Stomach smooth muscle (tissue), 2 donors: ENCODE data around the gene PCDHGA4.
A peak's percentile ranks its signal among the peaks of the same experiment; 100 is the strongest.
"Not testable (repeated sequence)": the region's sequence is repeated elsewhere in the genome, so short reads cannot be mapped to it uniquely, and the experiment has no call there.

ENCODE experiments used
- H3K27ac ChIP-seq: one replicate; pipeline ENCODE4 v1.7.0; 2013; ENCODE audit warnings: mild to moderate bottlenecking, low read length, inconsistent platforms
- H3K27me3 ChIP-seq, 2 donors: one replicate each; pipeline ENCODE4 v1.7.0; 2013; ENCODE audit warnings: low read length in 2 of 2; ENCODE audit not compliant: insufficient read depth in 2 of 2, control insufficient read depth in 1 of 2
- H3K36me3 ChIP-seq, 2 donors: one replicate each; pipeline ENCODE4 v1.7.0; 2013; ENCODE audit warnings: low read length in 2 of 2; ENCODE audit not compliant: control insufficient read depth in 2 of 2, insufficient read depth in 2 of 2
- H3K4me1 ChIP-seq: one replicate; pipeline ENCODE4 v1.7.0; 2013; ENCODE audit warnings: low read length; ENCODE audit not compliant: control insufficient read depth, insufficient read depth
- H3K4me3 ChIP-seq, 2 donors: one replicate each; pipeline ENCODE4 v1.7.0; 2013; ENCODE audit warnings: low read length in 2 of 2
- H3K9ac ChIP-seq, 2 donors: one replicate each; pipeline ENCODE4 v1.7.0; 2013; ENCODE audit warnings: low read length in 2 of 2, mild to moderate bottlenecking in 1 of 2
- H3K9me3 ChIP-seq, 2 donors: one replicate each; pipeline ENCODE4 v1.7.0; 2013; ENCODE audit warnings: low read length in 2 of 2; ENCODE audit not compliant: control insufficient read depth in 2 of 2
- donor health status: healthy.
- donor health status: Pancreatic carcinoma.

The PCDHGA4 gene

GRCh38 chr5:141366016-141366896 is 11.4 kb downstream of the PCDHGA4 start:
- peak overlapping the region; percentile 22 to 46 for H3K4me3 ChIP-seq
- peaks cover 35 to 60% of the 10 kb centered on the region in 2 donors for H3K9me3 ChIP-seq
- no peaks in the 10 kb centered on the region for H3K27me3 ChIP-seq
- no peak overlapping the region for H3K27ac ChIP-seq
- H3K4me1 ChIP-seq, result no peaks in the 10 kb centered on the region
- H3K36me3 ChIP-seq, result no peaks in the 10 kb centered on the region
- no peak overlapping the region for H3K9ac ChIP-seq

GRCh38 chr5:141369994-141370848 is 15.4 kb downstream of the PCDHGA4 start, which contains the start of gene PCDHGB3:
PCDHGB3 (plus strand) TSS chr5:141370242; CDS start chr5:141370395, 153 bp downstream.
- peak within 1 kb of the TSS; percentile 47 to 57 for H3K4me3 ChIP-seq
- H3K9ac ChIP-seq, result no peak within 1 kb of the TSS
- H3K9me3 ChIP-seq, result peaks cover 45 to 70% of the 10 kb centered on the region in 2 donors
- H3K27me3 ChIP-seq, result no peaks in the 10 kb centered on the region
- no peak within 1 kb of the TSS for H3K27ac ChIP-seq
- H3K36me3 ChIP-seq, result peaks cover 0 to 2% of the 10 kb centered on the region in 2 donors
- peaks cover 4% of the 10 kb centered on the region for H3K4me1 ChIP-seq

GRCh38 chr5:141371572-141372475 is 17.0 kb downstream of the PCDHGA4 start:
- Histone ChIP-seq H3K4me3 (peak overlapping the region; percentile 36 to 47), H3K36me3 (peaks cover 0 to 2% of the 10 kb centered on the region in 2 donors), H3K9ac (no peak overlapping the region), H3K27ac (no peak overlapping the region), H3K27me3 (no peaks in the 10 kb centered on the region), H3K4me1 (peaks cover 4% of the 10 kb centered on the region), H3K9me3 (peaks cover 41 to 70% of the 10 kb centered on the region in 2 donors)

- peaks cover 4% of the 10 kb centered on the region for H3K4me1 ChIP-seq
- no peak within 1 kb of the TSS for H3K27ac ChIP-seq
- peak within 1 kb of the TSS; percentile 31 to 65 for H3K4me3 ChIP-seq
- H3K9me3 ChIP-seq, result peaks cover 40 to 77% of the 10 kb centered on the region in 2 donors
- H3K36me3 ChIP-seq, result peaks cover 0 to 2% of the 10 kb centered on the region in 2 donors
- H3K9ac ChIP-seq, result no peak within 1 kb of the TSS
- H3K27me3 ChIP-seq, result no peaks in the 10 kb centered on the region
These were observed 19.0 kb downstream of the PCDHGA4 start, which contains the start of gene PCDHGA6 for GRCh38 chr5:141373673-141374317. PCDHGA6 (plus strand) TSS chr5:141373891; CDS start chr5:141374084, 193 bp downstream.

- no peaks in the 10 kb centered on the region for H3K27me3 ChIP-seq
- H3K9me3 ChIP-seq, result peaks cover 38 to 76% of the 10 kb centered on the region in 2 donors
- H3K27ac ChIP-seq, result no peak overlapping the region
- H3K9ac ChIP-seq, result no peak overlapping the region
- peaks cover 4% of the 10 kb centered on the region for H3K4me1 ChIP-seq
- peaks cover 0 to 2% of the 10 kb centered on the region in 2 donors for H3K36me3 ChIP-seq
- peak overlapping the region; percentile 31 to 65 for H3K4me3 ChIP-seq
These were observed 19.8 kb downstream of the PCDHGA4 start for GRCh38 chr5:141374627-141375026.

GRCh38 chr5:141375444-141376155 is 20.8 kb downstream of the PCDHGA4 start:
- Histone ChIP-seq H3K9me3 (peaks cover 36 to 73% of the 10 kb centered on the region in 2 donors), H3K4me3 (peak overlapping the region in 1 of 2 donors; percentile 15)
- H3K4me1 ChIP-seq, H3K27ac ChIP-seq, H3K27me3 ChIP-seq, H3K36me3 ChIP-seq, H3K9ac ChIP-seq: not testable (repeated sequence)

GRCh38 chr5:141382469-141383294 is 27.9 kb downstream of the PCDHGA4 start, which contains the start of gene PCDHGA7:
PCDHGA7 (plus strand) TSS chr5:141382742; CDS start chr5:141382900, 158 bp downstream.
- peak within 1 kb of the TSS; percentile 56 to 58 for H3K4me3 ChIP-seq
- no peak within 1 kb of the TSS for H3K27ac ChIP-seq
- no peaks in the 10 kb centered on the region for H3K4me1 ChIP-seq
- no peaks in the 10 kb centered on the region for H3K27me3 ChIP-seq
- peaks cover 0 to 3% of the 10 kb centered on the region in 2 donors for H3K36me3 ChIP-seq
- peaks cover 34 to 60% of the 10 kb centered on the region in 2 donors for H3K9me3 ChIP-seq
- no peak within 1 kb of the TSS for H3K9ac ChIP-seq

GRCh38 chr5:141383345-141383744 is 28.5 kb downstream of the PCDHGA4 start:
- Histone ChIP-seq H3K9me3 (peaks cover 36 to 59% of the 10 kb centered on the region in 2 donors), H3K4me3 (peak overlapping the region; percentile 56 to 58), H3K27me3 (no peaks in the 10 kb centered on the region), H3K9ac (no peak overlapping the region), H3K4me1 (no peaks in the 10 kb centered on the region), H3K36me3 (peaks cover 0 to 3% of the 10 kb centered on the region in 2 donors), H3K27ac (no peak overlapping the region)
